SK-N-SH treated with all-trans-retinoic acid at 6 μM for 48 hours (cell line): ENCODE data around the gene GRIK2.

Source experiments
- ARNTL ChIP-seq: fragments of 450-650 bp; formaldehyde crosslinking; IDR thresholded peaks from 2 replicates; pipeline ENCODE4 v1.5.0; 2020; ENCODE audit warnings: low read depth, mild to moderate bottlenecking, moderate library complexity, borderline replicate concordance
- CSDC2 ChIP-seq: fragments of 250-450 bp; sonication (Bioruptor Pico); IDR thresholded peaks from 2 replicates; pipeline ENCODE4 v1.5.0; 2020; ENCODE audit warnings: mild to moderate bottlenecking, moderate library complexity
- ESRRG ChIP-seq: fragments of 250-450 bp; sonication (Bioruptor Pico); IDR thresholded peaks from 2 replicates; pipeline ENCODE4 v1.6.1; 2021; ENCODE audit warnings: mild to moderate bottlenecking
- GLIS3 ChIP-seq: fragments of 250-450 bp; sonication (Bioruptor Pico); IDR thresholded peaks from 2 replicates; pipeline ENCODE4 v1.5.0; 2020; ENCODE audit warnings: mild to moderate bottlenecking, moderate library complexity
- OSR1 ChIP-seq: fragments of 250-450 bp; sonication (Bioruptor Pico); IDR thresholded peaks from 2 replicates; pipeline ENCODE4 v1.8.0; 2022; ENCODE audit warnings: moderate library complexity, mild to moderate bottlenecking, inconsistent platforms
- PATZ1 ChIP-seq: fragments of 250-450 bp; sonication (Bioruptor Pico); IDR thresholded peaks from 2 replicates; pipeline ENCODE4 v1.8.0; 2020; ENCODE audit warnings: mild to moderate bottlenecking, moderate library complexity, borderline replicate concordance
- RARB ChIP-seq: fragments of 250-450 bp; sonication (Bioruptor Pico); IDR thresholded peaks from 2 replicates; pipeline ENCODE4 v1.8.0; 2021; ENCODE audit warnings: mild to moderate bottlenecking, moderate library complexity
- ZC3H10 ChIP-seq: fragments of 250-450 bp; sonication (Bioruptor Pico); IDR thresholded peaks from 2 replicates; pipeline ENCODE4 v1.5.1; 2021; ENCODE audit warnings: mild to moderate bottlenecking, moderate library complexity
- ZFP3 ChIP-seq: fragments of 250-450 bp; sonication (Bioruptor Pico); IDR thresholded peaks from 2 replicates; pipeline ENCODE4 v1.5.0; 2020; ENCODE audit warnings: mild to moderate bottlenecking, moderate library complexity
- ZFP30 ChIP-seq: fragments of 450-650 bp; formaldehyde crosslinking; IDR thresholded peaks from 2 replicates; pipeline ENCODE4 v1.5.0; 2022; ENCODE audit warnings: mild to moderate bottlenecking, moderate library complexity
- ZNF70 ChIP-seq: fragments of 450-650 bp; formaldehyde crosslinking; IDR thresholded peaks from 2 replicates; pipeline ENCODE4 v1.5.0; 2020; ENCODE audit warnings: mild to moderate bottlenecking, moderate library complexity
- TF ChIP-seq, protein P1 (sequence below): fragments of 250-450 bp; sonication (Bioruptor Pico); IDR thresholded peaks from 2 replicates; pipeline ENCODE4 v1.5.1; 2021; ENCODE audit warnings: mild to moderate bottlenecking, moderate library complexity

GRCh38 chr6:101645770-101646169, 252.3 kb downstream of the GRIK2 start:
- no peak for TF ChIP-seq ZFP30 (CRISPR knock-in tag)
- TF ChIP-seq, protein P1, sequence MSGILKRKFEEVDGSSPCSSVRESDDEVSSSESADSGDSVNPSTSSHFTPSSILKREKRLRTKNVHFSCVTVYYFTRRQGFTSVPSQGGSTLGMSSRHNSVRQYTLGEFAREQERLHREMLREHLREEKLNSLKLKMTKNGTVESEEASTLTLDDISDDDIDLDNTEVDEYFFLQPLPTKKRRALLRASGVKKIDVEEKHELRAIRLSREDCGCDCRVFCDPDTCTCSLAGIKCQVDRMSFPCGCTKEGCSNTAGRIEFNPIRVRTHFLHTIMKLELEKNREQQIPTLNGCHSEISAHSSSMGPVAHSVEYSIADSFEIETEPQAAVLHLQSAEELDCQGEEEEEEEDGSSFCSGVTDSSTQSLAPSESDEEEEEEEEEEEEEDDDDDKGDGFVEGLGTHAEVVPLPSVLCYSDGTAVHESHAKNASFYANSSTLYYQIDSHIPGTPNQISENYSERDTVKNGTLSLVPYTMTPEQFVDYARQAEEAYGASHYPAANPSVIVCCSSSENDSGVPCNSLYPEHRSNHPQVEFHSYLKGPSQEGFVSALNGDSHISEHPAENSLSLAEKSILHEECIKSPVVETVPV (CRISPR knock-in tag), result no peak
- no peak for TF ChIP-seq CSDC2 (CRISPR knock-in tag)
- no peak for TF ChIP-seq PATZ1
- TF ChIP-seq ARNTL (CRISPR knock-in tag), result no peak
- TF ChIP-seq ESRRG (CRISPR knock-in tag), result no peak
- TF ChIP-seq ZFP3 (CRISPR knock-in tag), result no peak
- TF ChIP-seq GLIS3 (CRISPR knock-in tag), result no peak
- TF ChIP-seq ZC3H10, result no peak
- no peak for TF ChIP-seq OSR1 (CRISPR knock-in tag)
- TF ChIP-seq RARB (CRISPR knock-in tag), result no peak
- no peak for TF ChIP-seq ZNF70 (CRISPR knock-in tag)
